NCI-H82 (cell line): ENCODE data around the gene ZNF283.
"Not testable (repeated sequence)": the region's sequence is repeated elsewhere in the genome, so short reads cannot be mapped to it uniquely, and the experiment has no call there.

ENCODE experiments used
- DNase-seq: peaks from one replicate; lab custom pipeline; 2025; lab: John Stamatoyannopoulos, UW

The ZNF283 gene

DNA sequence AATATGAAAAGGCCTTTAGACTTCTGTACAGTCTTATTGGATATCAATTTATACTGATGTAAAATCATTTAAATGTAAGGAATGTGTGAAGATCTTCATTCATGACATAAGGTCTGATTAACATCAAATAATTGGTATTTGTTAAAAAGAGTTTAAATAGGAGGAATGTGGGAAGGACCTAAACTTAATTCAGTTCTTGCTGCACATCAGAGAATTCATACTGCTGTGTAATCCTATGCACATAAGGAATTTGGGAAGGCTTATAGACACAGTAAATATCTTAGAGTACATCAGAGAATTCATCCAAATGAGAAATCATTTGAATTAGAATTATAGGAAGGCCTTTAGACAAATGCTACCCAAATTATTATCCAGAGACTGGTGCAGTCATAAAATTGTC is 21.7 kb downstream of the ZNF283 start:
- DNase-seq = no peak

DNA sequence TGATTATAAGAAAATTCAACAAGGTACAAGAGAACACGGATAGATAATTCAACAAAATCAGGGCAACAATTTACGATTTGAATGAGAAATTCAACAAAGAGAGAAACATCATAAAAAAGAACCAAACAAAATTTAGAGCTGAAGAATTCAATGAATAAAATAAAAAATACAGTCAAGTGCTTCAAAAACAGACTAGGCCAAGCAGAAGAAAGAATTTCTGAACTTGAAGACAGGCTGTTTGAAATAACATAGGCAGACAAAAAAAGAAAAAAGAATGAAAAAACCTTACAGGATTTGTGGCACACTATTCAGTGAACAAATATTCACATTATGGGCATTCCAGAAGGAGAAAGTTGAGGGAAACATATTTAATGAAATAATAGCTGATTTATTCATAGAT is 31.1 kb downstream of the ZNF283 start:
- DNase-seq = no peak

- DNase-seq = not testable (repeated sequence)
Measured at GRCh38 chr19:43866923-43867322, 39.8 kb downstream of the ZNF283 start.

DNA sequence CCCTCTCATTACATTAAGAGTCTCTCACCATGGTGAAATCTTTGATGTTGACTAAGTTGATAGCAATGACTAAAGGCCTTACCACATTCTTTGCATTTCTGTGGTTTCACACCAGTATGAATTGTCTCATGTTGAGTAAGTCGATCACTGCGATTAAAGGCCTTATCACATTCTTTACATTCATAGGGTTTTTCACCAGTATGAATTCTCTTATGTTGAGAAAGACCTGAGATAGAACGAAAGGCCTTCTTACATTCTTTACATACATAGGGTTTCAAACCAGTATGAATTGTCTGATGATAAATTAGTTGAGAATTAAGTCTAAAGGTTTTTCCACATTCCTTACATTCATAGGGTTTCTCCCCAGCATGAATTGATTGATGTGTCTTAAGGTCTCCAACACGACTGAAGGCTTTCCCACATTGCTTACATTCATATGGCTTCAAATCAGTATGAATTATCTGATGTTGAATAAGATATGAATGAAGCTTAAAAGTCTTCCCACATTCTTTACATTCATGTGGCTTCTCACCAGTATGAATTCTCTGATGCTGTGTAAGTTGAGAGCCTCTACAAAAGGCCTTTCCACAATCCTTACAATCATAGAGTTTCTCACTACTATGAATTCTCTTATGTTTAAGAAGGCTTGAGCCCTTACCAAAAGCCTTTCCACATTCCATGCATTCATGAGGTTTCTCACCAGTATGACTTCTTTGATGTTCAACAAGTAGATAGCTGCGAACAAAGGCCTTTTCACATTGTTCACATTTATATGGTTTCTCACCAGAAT is 45.6 kb downstream of the ZNF283 start:
- no peak for DNase-seq

- DNase-seq = no peak
Measured at GRCh38 chr19:43880483-43880882, 53.4 kb downstream of the ZNF283 start.

DNA sequence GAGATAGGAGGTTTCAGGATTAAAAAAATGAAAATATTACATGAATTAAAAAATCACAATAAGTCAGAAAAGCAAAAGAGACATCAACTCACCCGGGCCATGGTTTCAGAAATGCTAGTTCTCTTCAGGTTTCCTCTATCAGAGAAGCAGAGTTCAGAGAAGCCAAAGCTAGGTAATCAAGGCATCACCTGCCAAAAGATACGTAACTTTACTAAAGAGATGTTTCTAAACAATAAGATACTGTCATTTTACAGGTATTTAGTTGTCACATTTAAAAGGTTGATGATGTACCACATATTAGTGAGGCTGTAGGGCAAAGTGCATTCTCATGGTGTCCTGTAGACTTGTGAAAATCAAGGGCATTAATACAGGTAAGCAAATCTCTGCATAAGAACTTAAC is 56.7 kb downstream of the ZNF283 start, which contains the start of gene ZNF404:
TSS of gene ZNF404 (minus strand) at position 101 of the 400 bp plus-strand sequence.
- no peak for DNase-seq

- DNase-seq = no peak
Measured at GRCh38 chr19:43895727-43896308, 68.7 kb downstream of the ZNF283 start.
